ENCODE data around the gene ZDHHC3.

DNA sequence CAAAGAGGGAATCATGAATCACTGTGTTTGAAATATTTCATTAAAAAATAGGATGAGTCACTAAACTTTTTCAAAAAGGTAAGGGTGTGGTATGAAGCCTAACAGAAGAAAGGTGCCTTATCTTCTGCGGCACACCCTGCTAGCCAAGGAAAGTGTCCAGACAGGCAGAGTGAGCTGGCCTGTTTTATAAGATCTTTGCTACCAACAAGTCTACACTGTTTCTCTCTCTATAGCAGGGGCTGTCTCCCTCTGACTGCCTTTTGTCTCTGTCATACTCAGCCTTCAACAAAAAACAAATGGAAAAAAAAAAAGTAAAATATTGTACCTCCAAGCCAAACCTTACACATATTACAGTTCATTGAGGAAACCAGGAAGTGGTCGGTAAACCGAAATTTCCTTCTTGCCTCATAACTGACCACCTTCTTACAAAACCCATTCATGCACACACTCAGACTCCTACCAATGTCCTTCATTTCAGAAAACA, 9.1 kb downstream of the ZDHHC3 start:
- TF ChIP-seq, protein P1, sequence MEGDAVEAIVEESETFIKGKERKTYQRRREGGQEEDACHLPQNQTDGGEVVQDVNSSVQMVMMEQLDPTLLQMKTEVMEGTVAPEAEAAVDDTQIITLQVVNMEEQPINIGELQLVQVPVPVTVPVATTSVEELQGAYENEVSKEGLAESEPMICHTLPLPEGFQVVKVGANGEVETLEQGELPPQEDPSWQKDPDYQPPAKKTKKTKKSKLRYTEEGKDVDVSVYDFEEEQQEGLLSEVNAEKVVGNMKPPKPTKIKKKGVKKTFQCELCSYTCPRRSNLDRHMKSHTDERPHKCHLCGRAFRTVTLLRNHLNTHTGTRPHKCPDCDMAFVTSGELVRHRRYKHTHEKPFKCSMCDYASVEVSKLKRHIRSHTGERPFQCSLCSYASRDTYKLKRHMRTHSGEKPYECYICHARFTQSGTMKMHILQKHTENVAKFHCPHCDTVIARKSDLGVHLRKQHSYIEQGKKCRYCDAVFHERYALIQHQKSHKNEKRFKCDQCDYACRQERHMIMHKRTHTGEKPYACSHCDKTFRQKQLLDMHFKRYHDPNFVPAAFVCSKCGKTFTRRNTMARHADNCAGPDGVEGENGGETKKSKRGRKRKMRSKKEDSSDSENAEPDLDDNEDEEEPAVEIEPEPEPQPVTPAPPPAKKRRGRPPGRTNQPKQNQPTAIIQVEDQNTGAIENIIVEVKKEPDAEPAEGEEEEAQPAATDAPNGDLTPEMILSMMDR (IDR thresholded peaks at IDR 0.05), result no peak
- TF ChIP-seq POLR2A (IDR thresholded peaks at IDR 0.05), result no peak

Measured in breast epithelium (tissue), 3 donors.